ENCODE measurements around the gene FTL. TPM values are rescaled to one million over a fixed set of nuclear protein-coding genes. Genes with fewer than 3 reads are reported as not detected.
A peak's percentile ranks its signal among the peaks of the same experiment; 100 is the strongest.

The FTL gene
- polyA plus RNA-seq, 2 of the 4 experiments (the other 2 are of a cell fraction): 4,743 to 13,930 TPM

DNA sequence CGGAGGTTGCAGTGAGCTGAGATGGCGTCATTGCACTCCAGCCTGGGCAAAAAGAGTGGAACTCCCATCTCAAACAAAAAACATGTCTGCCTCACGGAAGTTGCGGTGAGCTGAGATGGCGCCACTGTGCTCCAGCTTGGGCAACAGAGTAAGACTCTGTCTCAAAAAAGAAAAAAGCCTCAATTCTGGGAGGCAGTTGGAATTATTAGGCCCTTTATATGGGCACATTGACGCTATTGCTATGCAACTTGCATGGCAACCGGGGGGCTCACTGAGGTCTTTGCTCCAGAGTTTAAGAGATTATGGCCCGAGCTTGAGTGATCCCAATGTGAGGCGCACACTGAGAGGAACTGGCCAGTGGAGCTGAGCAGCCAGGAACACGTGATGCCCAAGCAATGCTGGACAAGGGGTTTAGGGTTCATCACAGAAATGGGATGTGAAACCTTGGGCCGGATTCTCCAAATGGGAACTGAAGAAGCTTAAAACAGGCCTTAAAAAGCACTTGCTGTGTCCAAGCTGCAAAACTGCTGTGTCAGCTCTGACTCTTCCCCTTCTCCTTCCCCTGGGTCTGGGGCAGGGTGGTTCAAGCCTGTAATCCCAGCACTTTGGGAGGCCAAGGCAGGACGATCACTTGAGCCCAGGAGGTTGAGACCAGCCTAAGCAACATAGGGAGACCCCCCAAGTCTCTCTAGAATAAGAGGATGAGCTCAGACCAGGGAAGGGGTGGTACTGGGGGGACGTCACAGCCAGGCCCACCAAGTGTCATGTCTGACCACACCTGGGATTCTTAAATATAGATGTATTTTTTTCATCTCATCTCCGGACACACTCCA lies 2.5 kb downstream of the FTL start (continued):
- TF ChIP-seq MAZ (IDR thresholded peaks at IDR 0.05; ENCODE audit: borderline replicate concordance, low read depth, low read length): 0 out of 2 replicates have a peak, but pooled peaks have one; percentile 6
- peak; percentile 70 for TF ChIP-seq NPAS2 (CRISPR knock-in tag; IDR thresholded peaks at IDR 0.05; ENCODE audit: borderline replicate concordance)
- peak; percentile 98 for TF ChIP-seq FOSB (CRISPR knock-in tag; IDR thresholded peaks at IDR 0.05)
- peak; percentile 91 for TF ChIP-seq RARB (CRISPR knock-in tag; IDR thresholded peaks at IDR 0.05)
- TF ChIP-seq, protein P1, sequence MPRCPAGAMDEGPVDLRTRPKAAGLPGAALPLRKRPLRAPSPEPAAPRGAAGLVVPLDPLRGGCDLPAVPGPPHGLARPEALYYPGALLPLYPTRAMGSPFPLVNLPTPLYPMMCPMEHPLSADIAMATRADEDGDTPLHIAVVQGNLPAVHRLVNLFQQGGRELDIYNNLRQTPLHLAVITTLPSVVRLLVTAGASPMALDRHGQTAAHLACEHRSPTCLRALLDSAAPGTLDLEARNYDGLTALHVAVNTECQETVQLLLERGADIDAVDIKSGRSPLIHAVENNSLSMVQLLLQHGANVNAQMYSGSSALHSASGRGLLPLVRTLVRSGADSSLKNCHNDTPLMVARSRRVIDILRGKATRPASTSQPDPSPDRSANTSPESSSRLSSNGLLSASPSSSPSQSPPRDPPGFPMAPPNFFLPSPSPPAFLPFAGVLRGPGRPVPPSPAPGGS (IDR thresholded peaks at IDR 0.05): peak; percentile 94
- TF ChIP-seq HOXB13 (CRISPR knock-in tag; IDR thresholded peaks at IDR 0.05; ENCODE audit: low read depth): peak; percentile 60; the same call in 1 of the 2 replicates
- no peak for TF ChIP-seq HDAC2 (IDR thresholded peaks at IDR 0.05)
- peak; percentile 99 for TF ChIP-seq HOXA7 (CRISPR knock-in tag; IDR thresholded peaks at IDR 0.05)
- TF ChIP-seq FOXS1 (CRISPR knock-in tag; IDR thresholded peaks at IDR 0.05): 0 out of 2 replicates have a peak, but pooled peaks have one; percentile 39

DNA sequence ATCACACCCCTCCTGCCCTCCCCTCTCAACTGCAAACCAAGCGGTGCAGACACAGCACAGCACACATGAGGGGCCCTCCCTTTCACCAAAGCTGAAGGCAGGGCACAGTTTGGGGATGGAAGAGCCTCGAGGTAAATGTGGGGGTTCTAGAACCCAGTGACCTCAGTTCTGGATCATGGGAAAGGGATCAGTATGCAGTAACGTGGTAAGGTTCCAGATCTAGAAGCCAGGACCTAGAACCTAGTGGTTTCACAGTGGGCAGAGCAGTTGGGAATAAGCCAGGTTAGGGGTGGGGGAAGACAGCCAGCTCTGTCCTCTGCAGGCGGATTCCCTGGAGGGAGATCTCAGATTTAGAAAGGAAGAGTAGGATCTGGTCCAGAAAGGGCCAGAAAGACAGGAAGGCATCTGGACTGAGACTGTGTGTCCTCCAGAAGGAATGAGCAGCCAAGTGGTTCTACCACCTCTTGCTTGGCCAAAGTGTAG lies 3.1 kb downstream of the FTL start:
- 39% methylated on average over 4 of the region's 4 CpGs for WGBS (ENCODE audit: missing lambda C conversion rate)
- peaks cover 40% of the 10 kb centered on the region for H3K4me1 ChIP-seq
- POLR2A ChIA-PET: interaction anchor here (1.0 to 9.6 kb wide), 8 partner anchors 8 to 180 kb away, joined by 3 to 175 read pairs (median 8); partner anchors contain the start of genes BAX, DHDH, GYS1 and NUCB1
- peak; percentile 7 to 14 for ATAC-seq
- TF ChIP-seq TFCP2L1 (CRISPR knock-in tag; IDR thresholded peaks at IDR 0.05): peak; percentile 83; the same call in 1 of the 2 replicates
- TF ChIP-seq FOSB (CRISPR knock-in tag; IDR thresholded peaks at IDR 0.05): peak; percentile 82
- peak; percentile 78 for TF ChIP-seq TP53 (CRISPR knock-in tag; IDR thresholded peaks at IDR 0.05)
- TF ChIP-seq CHD2 (IDR thresholded peaks at IDR 0.05; ENCODE audit: low read length, partially characterized antibody): no peak
- TF ChIP-seq EHF (CRISPR knock-in tag; IDR thresholded peaks at IDR 0.05): peak; percentile 69; the same call in 1 of the 2 replicates
- TF ChIP-seq, protein P2, sequence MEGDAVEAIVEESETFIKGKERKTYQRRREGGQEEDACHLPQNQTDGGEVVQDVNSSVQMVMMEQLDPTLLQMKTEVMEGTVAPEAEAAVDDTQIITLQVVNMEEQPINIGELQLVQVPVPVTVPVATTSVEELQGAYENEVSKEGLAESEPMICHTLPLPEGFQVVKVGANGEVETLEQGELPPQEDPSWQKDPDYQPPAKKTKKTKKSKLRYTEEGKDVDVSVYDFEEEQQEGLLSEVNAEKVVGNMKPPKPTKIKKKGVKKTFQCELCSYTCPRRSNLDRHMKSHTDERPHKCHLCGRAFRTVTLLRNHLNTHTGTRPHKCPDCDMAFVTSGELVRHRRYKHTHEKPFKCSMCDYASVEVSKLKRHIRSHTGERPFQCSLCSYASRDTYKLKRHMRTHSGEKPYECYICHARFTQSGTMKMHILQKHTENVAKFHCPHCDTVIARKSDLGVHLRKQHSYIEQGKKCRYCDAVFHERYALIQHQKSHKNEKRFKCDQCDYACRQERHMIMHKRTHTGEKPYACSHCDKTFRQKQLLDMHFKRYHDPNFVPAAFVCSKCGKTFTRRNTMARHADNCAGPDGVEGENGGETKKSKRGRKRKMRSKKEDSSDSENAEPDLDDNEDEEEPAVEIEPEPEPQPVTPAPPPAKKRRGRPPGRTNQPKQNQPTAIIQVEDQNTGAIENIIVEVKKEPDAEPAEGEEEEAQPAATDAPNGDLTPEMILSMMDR (IDR thresholded peaks at IDR 0.05): no peak
- peak; percentile 71; the same call in 1 of the 2 replicates for TF ChIP-seq HOXB5 (CRISPR knock-in tag; IDR thresholded peaks at IDR 0.05)
- TF ChIP-seq ESRRA (IDR thresholded peaks at IDR 0.05; ENCODE audit: borderline replicate concordance, low read length): no peak
- TF ChIP-seq, protein P3, sequence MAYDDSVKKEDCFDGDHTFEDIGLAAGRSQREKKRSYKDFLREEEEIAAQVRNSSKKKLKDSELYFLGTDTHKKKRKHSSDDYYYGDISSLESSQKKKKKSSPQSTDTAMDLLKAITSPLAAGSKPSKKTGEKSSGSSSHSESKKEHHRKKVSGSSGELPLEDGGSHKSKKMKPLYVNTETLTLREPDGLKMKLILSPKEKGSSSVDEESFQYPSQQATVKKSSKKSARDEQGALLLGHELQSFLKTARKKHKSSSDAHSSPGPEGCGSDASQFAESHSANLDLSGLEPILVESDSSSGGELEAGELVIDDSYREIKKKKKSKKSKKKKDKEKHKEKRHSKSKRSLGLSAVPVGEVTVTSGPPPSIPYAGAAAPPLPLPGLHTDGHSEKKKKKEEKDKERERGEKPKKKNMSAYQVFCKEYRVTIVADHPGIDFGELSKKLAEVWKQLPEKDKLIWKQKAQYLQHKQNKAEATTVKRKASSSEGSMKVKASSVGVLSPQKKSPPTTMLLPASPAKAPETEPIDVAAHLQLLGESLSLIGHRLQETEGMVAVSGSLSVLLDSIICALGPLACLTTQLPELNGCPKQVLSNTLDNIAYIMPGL (CRISPR knock-in tag; IDR thresholded peaks at IDR 0.05; ENCODE audit: borderline replicate concordance): peak; percentile 9; the same call in 1 of the 2 replicates
- 0 out of 2 replicates have a peak, but pooled peaks have one; percentile 38 for TF ChIP-seq HOXB13 (CRISPR knock-in tag; IDR thresholded peaks at IDR 0.05; ENCODE audit: low read depth)
- TF ChIP-seq POLR2AphosphoS2 (conservative IDR thresholded peaks at IDR 0.05; ENCODE audit: low read length): peak; percentile 84
- TF ChIP-seq HOXA7 (CRISPR knock-in tag; IDR thresholded peaks at IDR 0.05): peak; percentile 91; the same call in 1 of the 2 replicates
- no peak for TF ChIP-seq CHD4 (IDR thresholded peaks at IDR 0.05; ENCODE audit: borderline replicate concordance)
- TF ChIP-seq RARB (CRISPR knock-in tag; IDR thresholded peaks at IDR 0.05): peak; percentile 96
- peak in 1 of 2 experiments; percentile 4; a peak in 1 of 5 replicates for TF ChIP-seq RAD21 (conservative IDR thresholded peaks at IDR 0.05 in 1 of 2, IDR thresholded peaks at IDR 0.05 in 1 of 2)
- 0 out of 2 replicates have a peak, but pooled peaks have one; percentile 37 for TF ChIP-seq ZSCAN20 (CRISPR knock-in tag; IDR thresholded peaks at IDR 0.05)
- TF ChIP-seq HEYL (CRISPR knock-in tag; IDR thresholded peaks at IDR 0.05): peak; percentile 6; the same call in 1 of the 2 replicates
- 0 out of 2 replicates have a peak, but pooled peaks have one; percentile 39 for TF ChIP-seq FOXS1 (CRISPR knock-in tag; IDR thresholded peaks at IDR 0.05)
- H3K9me3 ChIP-seq: no peaks in the 10 kb centered on the region
- H3K4me2 ChIP-seq: peak overlapping the region; percentile 95
- H3K4me3 ChIP-seq: no peak overlapping the region; the same call in 2 of the 3 replicates
- peak overlapping the region; percentile 92 to 96; a peak in 5 of 6 replicates for H3K27ac ChIP-seq
- CTCF ChIA-PET: interaction anchor here (1.0 to 18.4 kb wide), 10 partner anchors 8 to 175 kb away, joined by 3 to 332 read pairs (median 10); partner anchors contain the start of genes BCAT2, GYS1, HSD17B14 and NUCB1
- no peak for FAIRE-seq
- DNase-seq (ENCODE audit: low read depth in 1 of 2, low spot score in 1 of 2): peak in 1 of 2 experiments; percentile 49
